HG02852 (cell line): ENCODE measurements around the gene CTBS.
A peak's percentile ranks its signal among the peaks of the same experiment; 100 is the strongest.
"Not testable (repeated sequence)": the region's sequence is repeated elsewhere in the genome, so short reads cannot be mapped to it uniquely, and the experiment has no call there.

Source experiments
- ATAC-seq: cut with Tn5 transposase; IDR thresholded peaks from one replicate; pipeline ENCODE4 v1.9.1; 2021; ENCODE audit warnings: mild to moderate bottlenecking, moderate library complexity; ENCODE audit not compliant: unreplicated experiment

CTBS gene

GRCh38 chr1:84573967-84574842, at the start of gene CTBS:
Gene CTBS (minus strand): TSS chr1:84574440. CDS start chr1:84574415, 25 bp downstream.
- ATAC-seq: peak; percentile 82

- ATAC-seq: no peak
These were observed 47.3 kb upstream of the CTBS start for GRCh38 chr1:84621553-84621952.

- ATAC-seq: peak; percentile 96
These were observed 46.6 kb upstream of the CTBS start for GRCh38 chr1:84620720-84621313.

GRCh38 chr1:84619383-84620102, 45.3 kb upstream of the CTBS start:
- no peak for ATAC-seq

- ATAC-seq: no peak
These were observed 43.1 kb upstream of the CTBS start for GRCh38 chr1:84617349-84617748.

- ATAC-seq: no peak
These were observed 41.5 kb upstream of the CTBS start for GRCh38 chr1:84615790-84616189.

- ATAC-seq: no peak
These were observed 39.6 kb upstream of the CTBS start for GRCh38 chr1:84613887-84614286.

GRCh38 chr1:84613026-84613425, 38.8 kb upstream of the CTBS start:
- no peak for ATAC-seq

GRCh38 chr1:84611796-84612195, 37.6 kb upstream of the CTBS start:
- ATAC-seq: no peak

GRCh38 chr1:84611091-84611490, 36.9 kb upstream of the CTBS start:
- ATAC-seq: no peak

- ATAC-seq: no peak
These were observed 32.7 kb upstream of the CTBS start for GRCh38 chr1:84606977-84607376.

GRCh38 chr1:84605157-84605556, 30.9 kb upstream of the CTBS start:
- no peak for ATAC-seq

GRCh38 chr1:84603941-84604830, 29.9 kb upstream of the CTBS start:
- ATAC-seq: no peak

GRCh38 chr1:84603223-84603622, 29.0 kb upstream of the CTBS start:
- no peak for ATAC-seq

- ATAC-seq: no peak
These were observed 26.6 kb upstream of the CTBS start for GRCh38 chr1:84600796-84601195.

- peak; percentile 80 for ATAC-seq
These were observed 24.9 kb upstream of the CTBS start for GRCh38 chr1:84598846-84599741.

- no peak for ATAC-seq
These were observed 24.2 kb upstream of the CTBS start for GRCh38 chr1:84598418-84598817.

- no peak for ATAC-seq
These were observed 22.8 kb upstream of the CTBS start for GRCh38 chr1:84597011-84597410.

GRCh38 chr1:84594959-84595358, 20.7 kb upstream of the CTBS start:
- not testable (repeated sequence) for ATAC-seq

- no peak for ATAC-seq
These were observed 12.9 kb upstream of the CTBS start for GRCh38 chr1:84587099-84587498.
